A549 (cell line): ENCODE results near the gene IL17RA. TPM values are rescaled to one million over a fixed set of nuclear protein-coding genes. Genes with fewer than 3 reads are reported as not detected.

Experiments
- ATAC-seq, 2 experiments: fragments of 200-7000 bp in 1 of 2; fragments of >200 bp in 1 of 2; cut with Nextera tagmentation in 1 of 2; cut with Tn5 transposase in 1 of 2; 3 replicates each; pipeline versions ENCODE4 v1.8.0 to v1.9.1; 2018 to 2020; ENCODE audit warnings: mild to moderate bottlenecking in 1 of 2, moderate library complexity in 1 of 2
- CTCF ChIA-PET: fragments of 300-600 bp; sonication (Branson Sonifier 250); formaldehyde crosslinking; extraction: SDS; loops from one replicate; lab custom pipeline; 2021; ENCODE audit warnings: antibody characterized with exemption, inconsistent platforms; lab: Yijun Ruan, JAX
- POLR2A ChIA-PET: fragments of 350-600 bp; formaldehyde crosslinking; extraction: SDS; loops from one replicate; lab custom pipeline; 2021; ENCODE audit warnings: antibody characterized with exemption, inconsistent platforms; lab: Yijun Ruan, JAX
- DNase-seq, 2 experiments: peaks; one replicate each; pipeline versions ENCODE4 v3.0.0 to v3.0.0-alpha.2; 2011 to 2016; ENCODE audit warnings: low read depth in 1 of 2, low spot score in 1 of 2
- FAIRE-seq: peaks from 2 replicates; lab custom pipeline; 2011; peaks lifted over from hg19 to GRCh38; lab: Jason Lieb, UNC
- H3K27ac ChIP-seq, 2 experiments: fragments of >200 bp; sonication (Bioruptor Twin); formaldehyde crosslinking; 3 replicates each; pipeline ENCODE4 v1.5.1; 2016 to 2017
- H3K4me1 ChIP-seq: fragments of >200 bp; sonication (Bioruptor Twin); formaldehyde crosslinking; 3 replicates; pipeline ENCODE4 v1.6.1; 2016
- H3K4me2 ChIP-seq: fragments of >200 bp; sonication (Bioruptor Twin); formaldehyde crosslinking; 3 replicates; pipeline ENCODE4 v1.6.1; 2016
- H3K4me3 ChIP-seq: fragments of >200 bp; sonication (Bioruptor Twin); formaldehyde crosslinking; 3 replicates; pipeline ENCODE4 v1.5.1; 2016
- H3K9me3 ChIP-seq: fragments of >200 bp; sonication (Bioruptor Twin); formaldehyde crosslinking; 3 replicates; pipeline ENCODE4 v1.6.1; 2016
- ATOH8 ChIP-seq: fragments of 250-450 bp; sonication (Bioruptor Pico); IDR thresholded peaks from 2 replicates; pipeline ENCODE4 v1.5.0; 2020; ENCODE audit warnings: low read depth, mild to moderate bottlenecking, moderate library complexity
- CBX8 ChIP-seq: fragments of 200-600 bp; sonication (generic); IDR thresholded peaks from 2 replicates; pipeline ENCODE4 v1.6.1; 2016
- CTCF ChIP-seq: fragments of >200 bp; sonication (Bioruptor Twin); formaldehyde crosslinking; IDR thresholded peaks from 3 replicates; pipeline ENCODE4 v1.5.1; 2016
- E2F6 ChIP-seq: IDR thresholded peaks from 2 replicates; pipeline ENCODE4 v1.6.1; 2012; ENCODE audit warnings: low read depth, borderline replicate concordance
- EHMT2 ChIP-seq: fragments of 200-600 bp; sonication (generic); IDR thresholded peaks from 2 replicates; pipeline ENCODE4 v1.6.1; 2016; ENCODE audit warnings: antibody characterized with exemption, low read depth, mild to moderate bottlenecking, moderate library complexity
- ELK1 ChIP-seq: fragments of 150-350 bp; IDR thresholded peaks from 2 replicates; pipeline ENCODE4 v1.6.1; 2014; ENCODE audit warnings: low read depth, mild to moderate bottlenecking, low read length
- FOXS1 ChIP-seq: fragments of 250-450 bp; sonication (Bioruptor Pico); IDR thresholded peaks from 2 replicates; pipeline ENCODE4 v1.5.0; 2020; ENCODE audit warnings: mild to moderate bottlenecking, moderate library complexity
- HES2 ChIP-seq: fragments of >200 bp; sonication (Bioruptor Twin); formaldehyde crosslinking; IDR thresholded peaks from 2 replicates; pipeline ENCODE4 v1.6.1; 2016
- HOXA7 ChIP-seq: fragments of 250-450 bp; sonication (Bioruptor Pico); IDR thresholded peaks from 2 replicates; pipeline ENCODE4 v1.5.0; 2020; ENCODE audit warnings: mild to moderate bottlenecking, moderate library complexity
- HOXB5 ChIP-seq: fragments of 250-450 bp; sonication (Bioruptor Pico); IDR thresholded peaks from 2 replicates; pipeline ENCODE4 v1.5.0; 2020; ENCODE audit warnings: mild to moderate bottlenecking, moderate library complexity
- KDM5A ChIP-seq: fragments of 200-600 bp; sonication (generic); IDR thresholded peaks from 2 replicates; pipeline ENCODE4 v1.6.1; 2016; ENCODE audit warnings: antibody characterized with exemption, mild to moderate bottlenecking
- MAX ChIP-seq: IDR thresholded peaks from 2 replicates; pipeline ENCODE4 v1.6.1; 2012
- MYC ChIP-seq: IDR thresholded peaks from 2 replicates; pipeline ENCODE4 v1.6.1; 2012; ENCODE audit warnings: mild to moderate bottlenecking, inconsistent platforms, low read length, improper control_type of control experiment, borderline replicate concordance
- NPAS2 ChIP-seq: fragments of 250-450 bp; sonication (Bioruptor Pico); IDR thresholded peaks from 2 replicates; pipeline ENCODE4 v1.8.0; 2022; ENCODE audit warnings: mild to moderate bottlenecking, moderate library complexity, borderline replicate concordance
- NR3C1 ChIP-seq: fragments of >200 bp; sonication (Bioruptor Twin); formaldehyde crosslinking; IDR thresholded peaks from 3 replicates; pipeline ENCODE4 v1.6.1; 2017
- PBX3 ChIP-seq: IDR thresholded peaks from 2 replicates; pipeline ENCODE4 v1.6.1; 2012
- PHF8 ChIP-seq: fragments of 200-600 bp; sonication (generic); IDR thresholded peaks from 2 replicates; pipeline ENCODE4 v1.6.1; 2016; ENCODE audit warnings: low read depth, mild to moderate bottlenecking, antibody characterized with exemption, moderate library complexity, borderline replicate concordance
- RAD21 ChIP-seq, 2 experiments: fragments of >200 bp in 1 of 2; sonication (Bioruptor Twin) in 1 of 2; formaldehyde crosslinking in 1 of 2; IDR thresholded peaks in 1 of 2; conservative IDR thresholded peaks in 1 of 2; 2 replicates in 1 of 2; 3 replicates in 1 of 2; pipeline ENCODE4 v1.6.1; 2012 to 2018; ENCODE audit warnings: inconsistent platforms in 1 of 2
- REST ChIP-seq: fragments of 200-600 bp; sonication (generic); IDR thresholded peaks from 2 replicates; pipeline ENCODE4 v1.6.1; 2016; ENCODE audit warnings: antibody characterized with exemption, mild to moderate bottlenecking, moderate library complexity
- USF2 ChIP-seq: fragments of 450-650 bp; IDR thresholded peaks from 2 replicates; pipeline ENCODE4 v1.6.1; 2014; ENCODE audit warnings: antibody characterized with exemption
- ZFP36 ChIP-seq: fragments of 450-650 bp; IDR thresholded peaks from 2 replicates; pipeline ENCODE4 v1.6.1; 2014; ENCODE audit warnings: borderline replicate concordance; ENCODE audit not compliant: partially characterized antibody
- WGBS: methylation state at CpG from one replicate; pipeline ENCODE4 v1.1.6; 2017; ENCODE audit errors: missing lambda C conversion rate; 5-methylcytosine and 5-hydroxymethylcytosine counted together
- polyA plus RNA-seq, 4 experiments: library from polyadenylated mRNA; depleted of rRNA in 3 of 4; stranded (reverse); fragments of >200 nt; fragmentation: RNase III in 1 of 4; extraction: RNeasy Plus Mini Kit Qiagen cat#74134 plus additional on column Dnase treatment in 1 of 4; gene quantifications; 2 replicates in 3 of 4; 3 replicates in 1 of 4; pipeline ENCODE4 v1.2.3, GENCODE V29; 2011 to 2017

The IL17RA gene
- polyA plus RNA-seq, 2 of the 4 experiments (the other 2 are of a cell fraction) = 4.3 to 6.4 TPM

- TF ChIP-seq PBX3 = no peak
These were observed 46.9 kb downstream of the IL17RA start (continued) for GRCh38 chr22:17131686-17132085.

- ATAC-seq = no peak
- ChIA-PET POLR2A (interaction anchor here (1.0 to 1.4 kb wide), 2 partner anchors 26 to 39 kb away, joined by 3 to 5 read pairs; no protein-coding TSS in a partner anchor), CTCF (interaction anchor here (0.9 to 1.4 kb wide), 4 partner anchors 23 to 370 kb away, joined by 3 to 8 read pairs (median 4); no protein-coding TSS in a partner anchor)
- H3K4me3 ChIP-seq = no peak overlapping the region
- no peaks in the 10 kb centered on the region for H3K4me1 ChIP-seq
- FAIRE-seq = no peak
- TF ChIP-seq HOXA7 (no peak), PBX3 (no peak), HES2 (no peak), HOXB5 (no peak), ATOH8 (CRISPR knock-in tag) (no peak), CBX8 (no peak), MAX (no peak), NR3C1 (no peak), EHMT2 (no peak), E2F6 (no peak), MYC (no peak)
- no peak overlapping the region for H3K27ac ChIP-seq
- WGBS = 46% methylated on average over 2 of the region's 2 CpGs
- no peak overlapping the region for H3K4me2 ChIP-seq
- no peaks in the 10 kb centered on the region for H3K9me3 ChIP-seq
- no peak for DNase-seq
These were observed 47.3 kb downstream of the IL17RA start for GRCh38 chr22:17132112-17132511.

GRCh38 chr22:17133137-17133536 is 48.3 kb downstream of the IL17RA start:
- ChIA-PET CTCF (interaction anchor here (1.4 kb wide), 1 partner anchor 38 kb away, joined by 8 read pairs; no protein-coding TSS in a partner anchor), POLR2A (no interaction called here)
- no peak overlapping the region for H3K4me3 ChIP-seq
- DNase-seq = no peak
- no peaks in the 10 kb centered on the region for H3K9me3 ChIP-seq
- H3K27ac ChIP-seq = no peak overlapping the region
- no peaks in the 10 kb centered on the region for H3K4me1 ChIP-seq
- H3K4me2 ChIP-seq = no peak overlapping the region
- FAIRE-seq = no peak
- ATAC-seq = no peak
- 79% methylated on average over 7 of the region's 7 CpGs for WGBS
- TF ChIP-seq ZFP36 (no peak), EHMT2 (no peak), ELK1 (no peak), HES2 (no peak), NPAS2 (CRISPR knock-in tag) (no peak), PHF8 (no peak), CTCF (no peak), REST (no peak), USF2 (no peak), KDM5A (no peak), FOXS1 (CRISPR knock-in tag) (no peak), RAD21 (conservative IDR thresholded peaks at IDR 0.05 in 1 of 2, IDR thresholded peaks at IDR 0.05 in 1 of 2) (no peak)
